NCI-H2029 treated with DMSO at 0.1 percent for 48 hours (cell line): ENCODE data around the gene GOLGA5.

Source experiments
- DNase-seq: peaks from one replicate; lab custom pipeline; 2025; lab: John Stamatoyannopoulos, UW

Gene GOLGA5

GRCh38 chr14:92880351-92880750 is 86.2 kb downstream of the GOLGA5 start:
- DNase-seq = no peak

GRCh38 chr14:92880851-92881250 is 86.7 kb downstream of the GOLGA5 start:
- DNase-seq = no peak

- no peak for DNase-seq
Observed at GRCh38 chr14:92883066-92883465, 89.0 kb downstream of the GOLGA5 start.

GRCh38 chr14:92884410-92884809 is 90.3 kb downstream of the GOLGA5 start:
- DNase-seq = no peak

GRCh38 chr14:92885279-92886061 is 91.4 kb downstream of the GOLGA5 start:
- no peak for DNase-seq

GRCh38 chr14:92886337-92886736 is 92.2 kb downstream of the GOLGA5 start:
- no peak for DNase-seq

GRCh38 chr14:92887157-92887556 is 93.1 kb downstream of the GOLGA5 start:
- DNase-seq = no peak

- no peak for DNase-seq
Observed at GRCh38 chr14:92888896-92889295, 94.8 kb downstream of the GOLGA5 start.
